Esophagus muscularis mucosa (tissue), 4 donors: ENCODE results near the gene ZNF365.

ENCODE experiments used
- CTCF ChIP-seq, 3 experiments: fragments of 200-600 bp in 2 of 3; fragments of 450-650 bp in 1 of 3; sonication (generic) in 2 of 3; IDR thresholded peaks; one replicate each; pipeline ENCODE4 v1.5.1; 2017 to 2019; ENCODE audit warnings: antibody characterized with exemption in 3 of 3, mild to moderate bottlenecking in 2 of 3, moderate library complexity in 1 of 3
- EP300 ChIP-seq: sonication (generic); formaldehyde crosslinking; IDR thresholded peaks from one replicate; pipeline ENCODE4 v1.6.1; 2017; ENCODE audit warnings: antibody characterized with exemption
- POLR2A ChIP-seq: fragments of 450-650 bp; IDR thresholded peaks from one replicate; pipeline ENCODE4 v1.6.1; 2017; ENCODE audit warnings: antibody characterized with exemption, moderate library complexity, mild to moderate bottlenecking, low read depth

- TF ChIP-seq CTCF (IDR thresholded peaks at IDR 0.05): no peak
- no peak for TF ChIP-seq POLR2A
- TF ChIP-seq EP300: no peak
These were observed 917 bp downstream of the ZNF365 start for GRCh38 chr10:62374862-62375710.
